K562 (cell line): ENCODE results near the gene EFNA1. TPM values are rescaled to one million over a fixed set of nuclear protein-coding genes. Genes with fewer than 3 reads are reported as not detected.
A peak's percentile ranks its signal among the peaks of the same experiment; 100 is the strongest.

Experiments used
- ATAC-seq: fragments of 200-7000 bp; cut with Tn5 transposase; 3 replicates; pipeline ENCODE4 v1.9.1; 2020; ENCODE audit warnings: moderate library complexity
- BruUV-seq: library from RNA; stranded (reverse); fragments of 400-500 nt; replicated peaks from 2 replicates; lab custom pipeline; 2021; lab: Mats Ljungman, UMichigan
- CTCF ChIA-PET: fragments of 300-600 bp; formaldehyde crosslinking; extraction: SDS; loops from one replicate; lab custom pipeline; 2021; ENCODE audit warnings: low intra/inter-chr PET ratio; lab: Yijun Ruan, JAX
- POLR2A ChIA-PET: fragments of 300-600, 350-650 bp; sonication (Branson Sonifier 250); formaldehyde crosslinking; extraction: SDS; loops from one replicate; lab custom pipeline; 2021; ENCODE audit warnings: antibody characterized with exemption, inconsistent platforms; lab: Yijun Ruan, JAX
- DNase-seq, 4 experiments: peaks; one replicate each; pipeline versions ENCODE4 v3.0.0 to v3.0.0-alpha.2; 2011 to 2018; ENCODE audit warnings: low spot score in 3 of 4, mixed read lengths in 3 of 4; ENCODE audit errors: extremely low read depth in 1 of 4
- FAIRE-seq: peaks from 2 replicates; lab custom pipeline; 2011; peaks lifted over from hg19 to GRCh38; lab: Jason Lieb, UNC
- H2AFZ ChIP-seq: 2 replicates; pipeline ENCODE4 v1.6.0; 2011; ENCODE audit warnings: low read depth, low read length, control low read depth, inconsistent platforms
- H3K27ac ChIP-seq: fragments of 200-600 bp; 3 replicates; pipeline ENCODE4 v1.8.0; 2011; ENCODE audit warnings: low read depth, mild to moderate bottlenecking, control low read depth, inconsistent platforms, low read length, moderate library complexity, mixed read lengths; ENCODE audit errors: extremely low read depth
- H3K27me3 ChIP-seq, 2 experiments: fragments of 300-600 bp in 1 of 2; 2 replicates in 1 of 2; 3 replicates in 1 of 2; pipeline versions ENCODE4 v1.6.0 to v1.8.0; 2011; ENCODE audit warnings: inconsistent platforms in 2 of 2, low read length in 2 of 2, mild to moderate bottlenecking in 1 of 2, mixed read lengths in 1 of 2, moderate library complexity in 1 of 2; ENCODE audit not compliant: control insufficient read depth in 2 of 2, insufficient read depth in 2 of 2
- H3K36me3 ChIP-seq: fragments of 300-600 bp; 3 replicates; pipeline ENCODE4 v1.8.0; 2011; ENCODE audit warnings: mild to moderate bottlenecking, low read length, inconsistent platforms; ENCODE audit not compliant: control insufficient read depth, insufficient read depth
- H3K4me1 ChIP-seq, 2 experiments: fragments of 200-600 bp in 1 of 2; replicated peaks in 1 of 2; 2 replicates in 1 of 2; 3 replicates in 1 of 2; pipeline versions ENCODE4 v1.5.1 to v1.8.0; 2011; ENCODE audit warnings: inconsistent platforms in 2 of 2, low read length in 2 of 2, mild to moderate bottlenecking in 1 of 2, mixed read lengths in 1 of 2, moderate library complexity in 1 of 2; ENCODE audit not compliant: control insufficient read depth in 2 of 2, insufficient read depth in 2 of 2
- H3K4me2 ChIP-seq: 2 replicates; pipeline ENCODE4 v1.6.1; 2011; ENCODE audit warnings: low read length, control low read depth, inconsistent platforms, mixed read lengths; ENCODE audit not compliant: insufficient read depth
- H3K4me3 ChIP-seq: fragments of 200-600 bp; sonication (generic), shearing (Covaris generic); 2 replicates; pipeline ENCODE4 v1.5.1; 2016; ENCODE audit warnings: control low read depth, inconsistent platforms
- H3K79me2 ChIP-seq: fragments of 200-600 bp; 3 replicates; pipeline ENCODE4 v1.8.0; 2011; ENCODE audit warnings: low read length, inconsistent platforms; ENCODE audit not compliant: control insufficient read depth, insufficient read depth
- H3K9ac ChIP-seq, 2 experiments: 2 replicates each; pipeline versions ENCODE4 v1.6.0 to v1.6.1; 2011; ENCODE audit warnings: low read depth in 2 of 2, low read length in 2 of 2, control low read depth in 1 of 2, inconsistent platforms in 1 of 2, mild to moderate bottlenecking in 1 of 2, mixed read lengths in 1 of 2; ENCODE audit not compliant: insufficient read depth in 1 of 2
- H3K9me1 ChIP-seq: one replicate; pipeline ENCODE4 v1.6.0; 2011; ENCODE audit warnings: inconsistent platforms, mild to moderate bottlenecking, low read length, moderate library complexity; ENCODE audit not compliant: control insufficient read depth, insufficient read depth
- H3K9me3 ChIP-seq: replicated peaks from 2 replicates; pipeline ENCODE4 v1.5.1; 2011; ENCODE audit warnings: low read depth, low read length, inconsistent platforms; ENCODE audit not compliant: control insufficient read depth, insufficient read depth
- H4K20me1 ChIP-seq: replicated peaks from 2 replicates; pipeline ENCODE4 v1.6.1; 2011; ENCODE audit warnings: low read length, inconsistent platforms, mixed read lengths; ENCODE audit not compliant: control insufficient read depth, insufficient read depth
- KLF10 ChIP-seq: fragments of 250-450 bp; sonication (Bioruptor Pico); IDR thresholded peaks from 2 replicates; pipeline ENCODE4 v1.6.1; 2021; ENCODE audit warnings: matching md5 sums
- NBN ChIP-seq: fragments of 450-650 bp; IDR thresholded peaks from 2 replicates; pipeline ENCODE4 v1.6.1; 2016; ENCODE audit warnings: low read depth, mild to moderate bottlenecking
- NR1H2 ChIP-seq: sonication (generic); formaldehyde crosslinking; IDR thresholded peaks from 2 replicates; pipeline ENCODE4 v1.4.0; 2020; ENCODE audit warnings: mild to moderate bottlenecking, missing genetic modification reagents
- POLR2B ChIP-seq: fragments of 450-650 bp; IDR thresholded peaks from 2 replicates; pipeline ENCODE4 v1.6.1; 2018; ENCODE audit warnings: low read depth; ENCODE audit not compliant: partially characterized antibody
- SUPT5H ChIP-seq: fragments of 450-650 bp; IDR thresholded peaks from 2 replicates; pipeline ENCODE4 v1.6.1; 2016
- ZNF695 ChIP-seq: fragments of 450-650 bp; formaldehyde crosslinking; IDR thresholded peaks from 2 replicates; pipeline ENCODE4 v1.4.0; 2020; ENCODE audit warnings: mild to moderate bottlenecking, moderate library complexity
- WGBS: fragments of 100-300 bp; shearing (Covaris generic); methylation state at CpG from one replicate; pipeline ENCODE4 v1.1.6; 2016; ENCODE audit warnings: low coverage, mixed read lengths; ENCODE audit not compliant: insufficient coverage; ENCODE audit errors: missing lambda C conversion rate; 5-methylcytosine and 5-hydroxymethylcytosine counted together
- in situ Hi-C: fragments of 300-500 bp; cut with MboI; formaldehyde crosslinking; loops from 4 replicates; pipeline ENCODE4 v1.15.0; 2018; ENCODE audit warnings: inconsistent platforms, mixed read lengths
- intact Hi-C: fragments of 100-400 bp; cut with micrococcal nuclease; formaldehyde crosslinking; loops from 2 replicates; pipeline ENCODE4 v1.14.2; 2022
- polyA plus RNA-seq, 8 experiments: library from polyadenylated mRNA; depleted of rRNA in 4 of 8; stranded (reverse) in 5 of 8; unstranded in 3 of 8; fragments of >200 nt; fragmentation: Nextera tagmentation in 2 of 8; fragmentation: Illumina TruSeq in 1 of 8; extraction: Ambion mirVana in 2 of 8; extraction: Trizol in 1 of 8; gene quantifications; 2 replicates each; pipeline versions ENCODE4 v1.2.1 to v1.2.3, GENCODE V29; 2011 to 2014; ENCODE audit warnings: inconsistent platforms in 1 of 8, missing spikeins in 1 of 8
- total RNA-seq, 7 experiments: library from RNA; depleted of rRNA in 6 of 7; stranded (reverse); fragments of >200 nt in 6 of 7; fragmentation: Illumina TruSeq in 2 of 7; extraction: Trizol in 2 of 7; gene quantifications; 2 replicates each; pipeline versions ENCODE4 v1.2.1 to v1.2.3, GENCODE V29; 2011 to 2021; ENCODE audit warnings: low replicate concordance in 1 of 7

The EFNA1 gene
- total and polyA plus RNA-seq, 9 of the 15 experiments (the other 6 are each of a cell fraction or from before 2014, with no cell fraction given): 2.1 to 9.3 (median 3.0) TPM

DNA sequence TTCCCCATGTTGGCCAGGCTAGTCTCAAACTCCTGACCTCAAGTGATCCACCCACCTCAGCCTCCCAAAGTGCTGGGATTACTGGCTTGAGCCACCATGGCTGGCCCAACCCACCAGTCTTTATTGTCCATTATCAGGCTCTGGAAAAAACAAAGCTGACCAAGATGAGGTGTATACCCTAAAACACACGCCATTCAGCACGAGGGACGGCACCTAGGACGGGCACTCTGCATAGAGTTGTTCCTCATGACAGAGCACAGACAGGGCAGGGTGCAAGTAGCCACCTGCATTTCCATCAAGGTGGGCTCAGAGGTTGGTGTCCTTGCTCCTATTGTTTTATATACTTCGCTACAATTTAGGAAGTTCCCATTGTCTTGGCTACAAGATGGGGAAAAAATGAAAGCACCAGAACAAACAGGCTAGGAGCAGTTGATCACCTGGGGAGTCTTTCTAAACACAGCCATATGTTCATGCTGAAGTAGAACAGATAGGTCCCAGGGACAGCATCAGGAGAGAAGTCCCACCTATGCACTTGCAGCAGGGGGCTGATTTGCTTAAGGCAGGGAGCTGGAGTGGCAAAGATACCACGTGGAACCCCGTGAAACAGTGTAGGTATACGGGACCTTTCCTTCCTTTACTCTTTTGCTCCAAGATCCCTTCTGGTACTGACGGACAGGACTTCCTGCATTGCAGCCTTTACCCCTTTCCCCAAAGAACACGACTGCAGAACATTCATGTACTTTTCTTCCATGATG, 41.0 kb downstream of the EFNA1 start:
- no peak overlapping the region for H3K27ac ChIP-seq
- FAIRE-seq (no peak), DNase-seq (no peak), ATAC-seq (no peak)
- no peaks in the 10 kb centered on the region for H4K20me1 ChIP-seq
- WGBS: 79% methylated on average over 10 of the region's 10 CpGs
- POLR2A ChIA-PET: interaction anchor here (0.8 to 1.4 kb wide), 6 partner anchors 10 to 106 kb away, joined by 3 to 9 read pairs (median 4); no protein-coding TSS in a partner anchor
- peaks cover 35% of the 10 kb centered on the region for H3K36me3 ChIP-seq
- H3K9me3 ChIP-seq: no peaks in the 10 kb centered on the region
- H3K4me3 ChIP-seq: no peak overlapping the region
- TF ChIP-seq POLR2B (peak; percentile 40), KLF10 (CRISPR knock-in tag) (no peak), NBN (no peak), NR1H2 (CRISPR knock-in tag) (no peak), ZNF695 (CRISPR knock-in tag) (no peak), SUPT5H (peak; percentile 26; the same call in 1 of the 2 replicates)
- H3K9me1 ChIP-seq: no peaks in the 10 kb centered on the region
- no TSS peak for BruUV-seq
- no peak overlapping the region for H3K4me2 ChIP-seq
- no peak overlapping the region for H3K9ac ChIP-seq
- peaks cover 15% of the 10 kb centered on the region for H3K79me2 ChIP-seq
- CTCF ChIA-PET: interaction anchor here (0.7 to 4.4 kb wide), 6 partner anchors 48 to 84 kb away, joined by 3 to 59 read pairs (median 18); no protein-coding TSS in a partner anchor
- intact Hi-C loops (loop anchor here (5.0 kb wide), 1 partner anchor 56 kb away; no protein-coding TSS in a partner anchor), in situ Hi-C loops (loop anchor here (5.0 kb wide), 1 partner anchor 76 kb away; no protein-coding TSS in a partner anchor)
- H2AFZ ChIP-seq: no peak overlapping the region
- H3K4me1 ChIP-seq: peaks cover 13 to 21% of the 10 kb centered on the region in 2 experiments; a peak in 4 of 5 replicates
- H3K27me3 ChIP-seq: no peaks in the 10 kb centered on the region
